HG03060 (cell line): ENCODE measurements around the gene CDH13.

ENCODE experiments used
- ATAC-seq: cut with Tn5 transposase; IDR thresholded peaks from one replicate; pipeline ENCODE4 v1.9.1; 2021; ENCODE audit warnings: low read depth, moderate number of reproducible peaks; ENCODE audit not compliant: unreplicated experiment

The CDH13 gene

GRCh38 chr16:82626791-82627261, at the start of gene CDH13:
CDH13 (plus strand) TSS chr16:82626969.
- ATAC-seq: no peak

- ATAC-seq: no peak
Observed at GRCh38 chr16:82580298-82580890, 46.4 kb upstream of the CDH13 start.

- no peak for ATAC-seq
Observed at GRCh38 chr16:82582975-82583374, 43.8 kb upstream of the CDH13 start.

DNA sequence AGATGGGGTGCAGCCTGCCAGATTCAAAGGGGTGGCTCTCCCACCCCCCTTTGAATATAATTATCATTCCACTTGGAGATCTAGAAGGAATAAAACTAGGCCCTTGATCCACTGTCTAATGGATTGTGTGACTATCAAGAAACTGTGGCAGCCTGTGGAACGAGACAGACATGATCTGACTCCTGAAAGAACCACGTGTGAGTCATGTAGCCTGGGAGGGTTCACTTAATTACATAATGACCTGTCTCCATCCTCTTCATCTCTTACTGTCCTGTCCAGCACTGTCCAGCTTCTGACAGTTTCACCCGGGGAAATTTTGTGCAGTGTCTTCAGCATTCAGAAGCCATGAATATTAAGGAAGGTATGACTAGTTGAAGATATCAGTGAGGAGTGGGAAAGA, 43.3 kb upstream of the CDH13 start:
- no peak for ATAC-seq

- ATAC-seq: no peak
Observed at GRCh38 chr16:82584553-82585152, 42.1 kb upstream of the CDH13 start.

DNA sequence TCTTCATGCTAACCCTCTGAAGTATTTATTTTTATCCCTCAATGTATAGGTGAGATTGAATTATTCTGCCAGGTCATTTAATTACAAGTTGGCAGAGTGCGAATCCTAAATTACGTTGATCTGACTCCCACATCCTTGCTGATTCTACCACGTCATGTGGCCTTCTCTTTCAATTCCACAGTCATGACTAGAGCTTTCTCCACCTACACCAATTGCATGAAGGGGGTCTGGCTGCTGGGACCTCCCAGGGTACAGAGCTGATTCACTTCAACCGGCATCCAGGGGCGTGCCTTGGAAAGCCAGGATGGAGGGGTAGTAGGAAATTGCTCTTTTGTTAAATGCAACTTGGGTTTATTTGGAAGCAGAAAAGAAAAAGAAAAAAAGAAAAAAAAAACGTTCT, 41.1 kb upstream of the CDH13 start:
- ATAC-seq: no peak

DNA sequence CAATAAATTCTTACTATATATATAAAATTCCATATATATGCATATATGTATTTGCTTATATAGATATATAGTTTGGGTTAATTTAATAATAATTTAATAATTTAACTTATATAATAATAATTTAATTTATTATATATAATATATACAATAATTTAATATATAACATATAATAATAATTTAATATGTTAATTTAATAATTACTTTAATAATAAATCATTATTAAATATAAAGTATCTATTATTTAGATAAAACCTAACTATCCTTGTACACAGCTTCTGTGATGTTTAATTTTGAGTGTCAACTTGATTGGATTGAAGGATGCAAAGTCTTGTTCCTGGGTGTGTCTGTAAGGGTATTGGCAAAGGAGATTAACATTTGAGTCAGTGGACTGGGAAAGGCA, 40.6 kb upstream of the CDH13 start:
- no peak for ATAC-seq

- no peak for ATAC-seq
Observed at GRCh38 chr16:82587289-82587688, 39.5 kb upstream of the CDH13 start.

DNA sequence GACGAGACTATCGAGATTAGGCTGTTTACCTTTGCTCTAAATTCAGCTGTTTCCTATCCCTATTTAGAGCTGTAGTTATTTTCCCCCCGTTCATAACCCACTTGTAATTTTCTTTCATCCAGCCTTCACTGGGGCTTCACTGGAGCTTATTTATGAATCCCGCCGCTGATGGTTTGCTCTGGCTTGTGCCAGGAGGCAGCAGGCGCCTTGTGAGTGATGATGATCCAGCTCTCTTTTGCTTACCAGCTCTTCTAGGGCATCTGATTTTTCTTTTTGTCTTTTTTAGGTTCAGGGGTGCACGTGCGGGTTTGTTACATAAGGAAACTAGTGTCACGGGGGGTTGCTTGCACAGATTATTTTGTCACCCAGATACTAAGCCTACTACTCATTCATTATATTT, 37.4 kb upstream of the CDH13 start:
- no peak for ATAC-seq

- no peak for ATAC-seq
Observed at GRCh38 chr16:82594114-82594513, 32.7 kb upstream of the CDH13 start.

DNA sequence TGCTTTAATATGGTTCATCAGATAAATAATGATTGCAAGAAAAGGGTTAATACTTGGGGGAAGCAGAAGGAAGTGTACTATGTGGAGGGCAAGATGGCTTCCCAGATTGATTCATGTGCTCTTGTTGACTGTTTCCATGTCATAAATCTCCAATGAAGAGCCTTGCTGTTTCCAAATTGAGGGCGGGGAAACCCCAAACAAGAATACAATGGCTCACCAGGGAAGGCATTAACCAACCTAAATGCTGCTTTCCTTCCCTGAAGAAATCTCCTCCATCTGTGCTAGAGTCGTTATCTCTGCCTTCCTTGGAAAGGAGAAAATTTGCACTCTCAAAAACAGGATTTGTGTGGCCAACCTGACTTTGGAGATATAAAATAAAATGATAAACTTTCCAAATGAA, 28.0 kb upstream of the CDH13 start:
- ATAC-seq: no peak

DNA sequence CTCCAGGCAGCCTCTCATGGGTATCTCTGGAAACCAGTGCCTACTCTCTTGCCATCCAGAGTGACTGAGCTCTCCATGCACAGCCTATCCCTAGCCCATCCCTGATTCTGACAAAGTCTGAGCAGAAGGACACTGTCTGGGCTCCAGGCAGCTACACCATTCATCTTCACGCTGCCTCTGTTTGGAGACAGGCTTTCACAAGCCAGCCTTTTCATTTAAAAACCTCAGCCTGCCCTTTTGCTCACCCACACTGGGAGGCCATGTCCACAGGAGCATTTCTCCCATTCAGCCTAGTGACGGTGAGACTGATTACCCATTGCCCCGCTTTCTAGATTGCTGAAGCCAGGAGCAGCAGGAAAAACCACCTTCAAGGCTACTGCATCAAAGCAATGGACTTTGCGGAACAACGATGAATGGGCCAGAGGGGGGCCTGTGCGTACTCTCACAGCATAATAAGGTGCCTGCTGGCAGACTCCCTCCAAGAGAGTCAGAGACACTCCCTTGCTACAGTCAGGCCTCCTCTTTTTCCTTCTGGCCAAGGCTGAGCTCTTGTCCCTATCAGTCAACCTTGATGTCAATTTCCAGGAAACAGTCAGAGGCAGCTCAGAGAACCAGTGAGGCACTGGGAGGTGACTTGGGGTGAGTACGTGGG, 24.7 kb upstream of the CDH13 start:
- no peak for ATAC-seq

GRCh38 chr16:82603784-82604411, 22.9 kb upstream of the CDH13 start:
- no peak for ATAC-seq

DNA sequence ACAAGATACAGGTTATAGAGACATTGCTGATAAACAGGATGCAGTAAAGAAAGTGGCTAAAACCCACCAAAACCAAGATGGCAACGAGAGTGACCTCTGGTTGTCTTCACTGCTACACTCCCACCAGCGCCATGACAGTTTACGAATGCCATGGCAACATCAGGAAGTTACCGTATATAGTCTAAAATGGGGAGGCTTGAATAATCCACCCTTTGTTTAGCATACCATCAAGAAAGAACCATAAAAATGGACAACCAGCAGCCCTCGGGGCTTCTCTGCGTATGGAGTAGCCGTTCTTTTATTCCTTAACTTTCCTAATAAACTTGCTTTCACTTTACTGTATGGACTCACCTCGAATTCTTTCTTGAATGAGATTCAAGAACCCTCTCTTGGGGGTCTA, 21.7 kb upstream of the CDH13 start:
- no peak for ATAC-seq

- no peak for ATAC-seq
Observed at GRCh38 chr16:82605863-82606620, 20.7 kb upstream of the CDH13 start.

DNA sequence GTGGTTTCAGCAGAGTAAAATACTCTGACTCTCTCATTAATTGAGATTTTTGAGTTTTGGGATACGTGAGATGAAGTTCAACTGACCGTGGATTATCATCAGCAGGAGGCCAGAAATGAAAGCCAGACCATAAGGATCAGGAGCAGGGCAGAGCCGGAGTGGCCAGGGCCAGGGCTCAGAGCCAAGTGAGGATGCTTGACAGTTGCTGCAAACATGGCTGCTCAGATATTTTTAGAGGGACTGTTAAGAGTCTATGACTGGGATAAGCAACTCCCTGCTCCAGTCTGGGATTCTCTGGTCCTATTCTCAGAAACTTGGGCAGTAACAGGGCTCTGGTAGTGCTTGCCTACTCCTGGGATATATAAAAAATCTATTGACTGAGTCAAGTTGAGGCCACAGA, 17.6 kb upstream of the CDH13 start:
- no peak for ATAC-seq

- no peak for ATAC-seq
Observed at GRCh38 chr16:82612263-82612662, 14.5 kb upstream of the CDH13 start.

DNA sequence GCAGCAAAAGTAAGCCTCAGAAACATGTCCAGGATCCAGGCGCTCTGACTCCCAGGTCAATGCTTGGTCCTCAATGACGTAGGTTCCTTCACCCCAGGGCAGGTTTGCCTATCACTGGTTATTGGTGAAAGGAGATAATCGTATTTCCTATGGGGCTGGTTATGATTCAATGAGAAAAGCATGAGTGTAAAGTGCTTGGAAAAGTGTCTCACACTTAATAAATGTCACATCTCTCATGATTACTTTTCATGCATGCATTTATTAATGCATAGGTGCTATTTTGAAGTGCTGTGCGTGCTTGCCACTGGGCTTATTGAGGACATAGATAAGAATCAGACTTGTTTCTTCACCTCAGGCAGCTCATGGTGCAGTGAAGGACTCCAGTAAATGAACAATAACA, 10.4 kb upstream of the CDH13 start:
- no peak for ATAC-seq

GRCh38 chr16:82621781-82622180, 5.0 kb upstream of the CDH13 start:
- ATAC-seq: no peak

DNA sequence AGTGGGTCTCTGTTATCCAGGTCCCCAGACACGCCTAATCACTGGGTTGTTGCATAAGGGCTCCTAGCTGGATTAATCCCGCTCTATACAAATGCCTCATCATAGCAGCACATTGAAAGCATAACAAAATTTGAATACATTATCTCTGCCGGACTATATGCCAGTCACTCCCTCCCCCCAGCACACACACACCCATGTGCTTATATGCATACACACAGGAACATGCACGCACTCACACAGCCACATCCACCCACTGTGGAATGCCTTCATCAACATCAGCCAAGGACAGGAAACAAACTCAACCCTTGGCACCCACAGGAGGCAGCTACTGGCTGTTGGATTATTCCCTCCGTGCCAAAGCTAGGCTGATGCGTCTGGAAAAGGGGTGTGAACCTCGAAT, 3.5 kb upstream of the CDH13 start:
- no peak for ATAC-seq
